GM18951 (cell line): ENCODE measurements around the gene DSP.

Source experiments
- POLR2A ChIP-seq: IDR thresholded peaks from 4 replicates; pipeline ENCODE4 v1.6.1; 2011; ENCODE audit warnings: mild to moderate bottlenecking; ENCODE audit not compliant: insufficient read length, insufficient read depth; ENCODE audit errors: extremely low read depth
- in situ Hi-C: fragments of 300-500 bp; cut with MboI; formaldehyde crosslinking; loops from one replicate; pipeline ENCODE4 v1.12.0; 2022; ENCODE audit warnings: low sequenced_read_pairs, mixed read lengths, inconsistent platforms; ENCODE audit not compliant: unreplicated experiment

DSP gene

GRCh38 chr6:7615611-7616383 is 74.3 kb downstream of the DSP start:
- in situ Hi-C loops = no loop called here
- no peak for TF ChIP-seq POLR2A

- TF ChIP-seq POLR2A = no peak
- in situ Hi-C loops = no loop called here
Observed at GRCh38 chr6:7617801-7618764, 76.6 kb downstream of the DSP start.

DNA sequence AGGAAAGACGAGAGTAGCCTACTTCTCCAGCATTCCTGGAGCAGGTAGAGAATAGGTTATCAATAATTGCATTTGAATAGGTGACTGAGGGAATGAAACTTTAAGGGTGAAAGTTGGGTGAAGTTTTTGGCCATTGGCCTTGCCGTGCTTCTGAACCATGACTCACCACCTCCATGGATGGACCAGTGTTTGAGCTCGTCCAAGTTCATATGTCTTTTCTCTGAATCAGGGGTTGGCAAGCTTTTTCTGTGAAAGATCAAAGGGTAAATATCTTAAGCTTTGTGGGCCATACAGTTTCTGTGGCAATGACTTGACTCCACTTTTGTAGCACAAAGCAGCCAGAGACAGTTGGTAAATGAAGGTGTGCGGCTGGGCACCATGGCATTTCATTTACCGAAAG is 80.3 kb downstream of the DSP start:
- TF ChIP-seq POLR2A = no peak
- in situ Hi-C loops = no loop called here

DNA sequence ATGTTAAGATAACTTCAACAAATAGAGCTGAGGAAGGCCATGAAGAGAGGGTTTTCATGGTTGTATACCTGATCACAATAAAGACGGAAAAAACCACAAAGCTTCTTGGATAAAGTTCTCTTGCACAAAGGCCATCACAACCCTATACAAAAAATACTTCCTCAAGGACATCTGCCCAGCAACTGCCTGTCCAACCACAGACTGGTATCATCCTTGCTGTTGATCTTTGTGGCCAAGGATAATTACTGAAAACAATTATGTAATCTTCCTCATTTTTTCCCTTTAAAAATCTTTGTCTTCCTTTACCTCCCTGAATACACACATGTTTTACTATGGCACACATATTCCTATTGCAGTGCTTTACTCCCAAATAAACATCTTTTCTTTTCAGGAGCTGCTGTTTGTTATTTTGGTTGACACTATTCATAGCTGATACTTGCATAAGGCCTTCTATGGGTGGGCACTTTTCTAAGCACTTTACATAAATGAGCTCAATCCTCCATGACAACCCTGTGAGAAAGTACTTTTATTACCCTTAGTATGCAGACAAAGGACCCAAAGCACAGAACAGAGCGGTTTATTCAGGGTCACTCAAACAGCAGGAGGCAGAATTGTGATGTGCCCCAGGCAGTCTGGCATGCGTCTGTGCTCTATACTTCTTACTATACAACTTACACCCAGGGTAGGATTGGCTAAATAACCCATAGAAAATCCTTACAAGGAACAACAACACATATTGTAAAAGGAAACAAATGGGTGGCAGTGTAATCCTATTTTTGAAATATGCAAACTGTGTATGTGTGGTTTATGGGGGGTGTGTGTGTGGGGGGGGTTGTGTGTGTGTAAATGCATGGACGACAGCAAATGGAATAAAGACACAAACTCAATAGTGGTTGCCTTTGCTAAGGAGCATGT is 83.6 kb downstream of the DSP start:
- no peak for TF ChIP-seq POLR2A
- in situ Hi-C loops = no loop called here

- in situ Hi-C loops = no loop called here
- no peak for TF ChIP-seq POLR2A
Observed at GRCh38 chr6:7628479-7628878, 87.0 kb downstream of the DSP start.

DNA sequence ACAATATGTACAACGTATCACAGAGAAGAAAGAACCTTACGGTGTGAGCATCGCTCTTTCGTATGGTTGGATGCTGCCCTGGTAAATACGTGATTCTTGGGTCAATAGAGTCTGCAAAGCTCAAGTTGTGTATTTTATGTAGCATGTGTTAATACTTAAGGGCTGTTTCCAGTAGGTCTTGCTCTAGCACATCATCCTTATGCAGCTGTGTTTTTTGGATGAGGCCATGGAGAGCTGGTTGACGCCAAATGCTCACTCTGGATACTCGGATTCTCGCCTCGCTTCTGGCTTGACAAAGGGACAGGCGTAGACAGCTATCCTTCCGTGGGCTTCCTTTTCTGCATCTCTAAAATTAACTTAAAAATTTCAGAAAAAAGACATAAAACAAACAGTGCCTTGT is 87.4 kb downstream of the DSP start:
- in situ Hi-C loops = no loop called here

DNA sequence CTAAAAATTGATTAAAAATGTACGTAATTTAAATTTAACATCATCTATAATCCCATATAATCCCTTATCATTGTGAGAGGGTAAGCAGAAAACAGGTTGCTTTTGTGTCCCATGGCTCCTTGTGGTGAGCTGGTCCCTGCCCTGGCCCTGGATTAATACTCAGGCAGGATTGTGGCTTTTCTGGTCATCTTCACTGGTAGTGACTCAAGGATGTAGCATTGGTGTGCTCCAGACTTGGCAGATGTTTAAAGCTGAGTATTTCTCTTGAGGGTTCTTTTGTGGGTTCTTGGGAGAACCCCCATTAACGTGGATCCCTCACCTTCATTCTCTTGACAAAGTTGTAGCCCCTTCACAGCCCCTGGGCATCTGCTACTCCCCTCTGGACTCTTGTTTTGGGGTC is 87.8 kb downstream of the DSP start:
- TF ChIP-seq POLR2A = no peak
- in situ Hi-C loops = no loop called here

More for the DNA sequence above, 87.4 kb downstream of the DSP start:
- TF ChIP-seq POLR2A = no peak

GRCh38 chr6:7630792-7631191 is 89.3 kb downstream of the DSP start:
- no peak for TF ChIP-seq POLR2A
- in situ Hi-C loops = no loop called here

DNA sequence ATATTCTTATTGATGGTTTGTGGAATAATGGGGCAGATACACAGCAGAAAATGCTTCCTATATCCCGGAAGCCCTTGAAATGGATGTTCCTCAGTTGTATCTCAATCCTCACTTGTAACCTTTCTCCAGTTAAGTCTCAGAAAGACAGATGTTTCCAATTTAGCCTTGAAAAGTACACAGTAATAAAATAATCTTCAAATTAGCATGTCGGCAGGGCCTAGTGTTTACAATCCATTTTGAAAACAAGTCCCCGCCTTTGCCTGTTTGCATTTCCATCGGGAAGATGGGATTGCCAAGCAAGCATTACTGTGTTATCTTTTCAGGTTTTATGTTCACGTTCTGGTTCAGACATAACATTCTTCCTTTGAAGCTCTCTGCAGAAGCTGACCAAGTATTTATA is 90.0 kb downstream of the DSP start:
- in situ Hi-C loops = no loop called here
- no peak for TF ChIP-seq POLR2A

DNA sequence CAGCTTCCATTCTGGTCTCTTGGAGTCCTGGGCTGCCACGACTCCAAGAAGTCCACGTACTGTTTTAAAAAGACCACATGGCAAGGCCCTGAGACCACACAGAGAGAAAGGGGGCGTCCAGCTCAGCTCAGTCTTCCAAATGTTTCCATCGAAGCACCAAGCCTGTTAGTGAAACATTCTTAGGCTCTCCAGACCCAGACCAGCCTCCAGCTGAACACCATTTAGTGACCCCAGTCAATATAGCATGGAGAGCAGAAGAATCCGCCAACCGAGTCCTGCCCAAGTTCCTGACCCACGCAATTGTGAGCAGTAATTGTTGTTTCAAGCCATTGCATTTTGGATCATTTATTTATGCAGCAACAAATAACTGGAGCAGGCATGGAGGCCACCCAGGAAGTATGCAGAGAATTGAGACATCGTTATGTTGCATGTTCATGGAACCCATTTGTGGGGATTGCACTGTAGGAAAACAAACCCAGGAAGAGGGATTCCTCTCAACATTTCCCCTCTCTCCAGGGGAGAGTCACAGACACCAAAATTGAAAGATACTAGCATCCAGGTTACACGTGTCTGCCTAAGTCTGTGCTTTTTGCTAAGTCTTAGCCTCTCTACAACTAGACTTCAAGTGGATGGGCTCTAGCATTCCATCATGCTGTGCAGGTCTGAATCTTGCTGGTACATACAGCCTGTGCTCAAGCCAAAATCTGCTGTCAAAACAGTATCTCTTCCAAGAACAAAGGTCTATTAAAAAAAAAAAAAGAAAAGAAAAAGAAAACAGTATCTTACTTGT is 91.2 kb downstream of the DSP start:
- no peak for TF ChIP-seq POLR2A
- in situ Hi-C loops = no loop called here

GRCh38 chr6:7633361-7633760 is 91.9 kb downstream of the DSP start:
- in situ Hi-C loops = no loop called here
- no peak for TF ChIP-seq POLR2A

- in situ Hi-C loops = no loop called here
- no peak for TF ChIP-seq POLR2A
Observed at GRCh38 chr6:7636151-7636550, 94.7 kb downstream of the DSP start.
